Umbilical cord (tissue), 2 donors: ENCODE data around the gene SCAMP5. TPM values are rescaled to one million over a fixed set of nuclear protein-coding genes. Genes with fewer than 3 reads are reported as not detected.

Experiments
- DNase-seq: peaks from one replicate; pipeline ENCODE4 v3.0.0-alpha.2; 2015; ENCODE audit warnings: low spot score
- total RNA-seq: library from RNA; depleted of rRNA; stranded (reverse); fragments of >200 nt; gene quantifications from one replicate; pipeline ENCODE4 v1.2.3, GENCODE V29; 2014; ENCODE audit warnings: low replicate concordance; ENCODE audit not compliant: insufficient read depth

Gene SCAMP5
- total RNA-seq, 1 donor from 2014 or later: 1.2 TPM

- DNase-seq: no peak
Observed at GRCh38 chr15:75022783-75023180, 27.4 kb downstream of the SCAMP5 start.

- peak; percentile 99 for DNase-seq
Observed at GRCh38 chr15:75023181-75023871, 28.0 kb downstream of the SCAMP5 start, which contains the start of gene PPCDC. PPCDC (plus strand) TSS chr15:75023590; CDS start chr15:75028319, 4,729 bp downstream.

- no peak for DNase-seq
Observed at GRCh38 chr15:75023872-75024636, 28.7 kb downstream of the SCAMP5 start.

- no peak for DNase-seq
Observed at GRCh38 chr15:75025107-75025506, 29.7 kb downstream of the SCAMP5 start.

- no peak for DNase-seq
Observed at GRCh38 chr15:75025548-75026260, 30.3 kb downstream of the SCAMP5 start.

- no peak for DNase-seq
Observed at GRCh38 chr15:75027551-75027950, 32.2 kb downstream of the SCAMP5 start.

- DNase-seq: no peak
Observed at GRCh38 chr15:75028991-75029377, 33.6 kb downstream of the SCAMP5 start.

- DNase-seq: peak; percentile 92
Observed at GRCh38 chr15:75029378-75030022, 34.1 kb downstream of the SCAMP5 start.

- DNase-seq: peak; percentile 67
Observed at GRCh38 chr15:75030023-75030413, 34.7 kb downstream of the SCAMP5 start.

GRCh38 chr15:75030424-75030823, 35.1 kb downstream of the SCAMP5 start:
- DNase-seq: no peak

GRCh38 chr15:75031848-75032247, 36.5 kb downstream of the SCAMP5 start:
- DNase-seq: no peak

GRCh38 chr15:75032395-75032794, 37.0 kb downstream of the SCAMP5 start:
- no peak for DNase-seq

GRCh38 chr15:75033809-75034208, 38.4 kb downstream of the SCAMP5 start:
- DNase-seq: no peak

- DNase-seq: no peak
Observed at GRCh38 chr15:75034615-75035014, 39.3 kb downstream of the SCAMP5 start.

- peak; percentile 17 for DNase-seq
Observed at GRCh38 chr15:75036212-75036616, 40.9 kb downstream of the SCAMP5 start.

- DNase-seq: no peak
Observed at GRCh38 chr15:75037685-75038084, 42.3 kb downstream of the SCAMP5 start.

- DNase-seq: no peak
Observed at GRCh38 chr15:75038231-75038630, 42.9 kb downstream of the SCAMP5 start.

- DNase-seq: peak; percentile 52
Observed at GRCh38 chr15:75042730-75043508, 47.6 kb downstream of the SCAMP5 start.

- peak; percentile 99 for DNase-seq
Observed at GRCh38 chr15:75043509-75044257, 48.3 kb downstream of the SCAMP5 start.

GRCh38 chr15:75044258-75044878, 49.0 kb downstream of the SCAMP5 start:
- DNase-seq: no peak
